H1 (cell line): Measurements from ENCODE around the gene CELSR1. TPM values are rescaled to one million over a fixed set of nuclear protein-coding genes. Genes with fewer than 3 reads are reported as not detected.

Experiments
- CTCF ChIA-PET: fragments of 300-600 bp; sonication (Branson Sonifier 250); formaldehyde crosslinking; loops from one replicate; lab custom pipeline; 2021; ENCODE audit not compliant: partially characterized antibody; lab: Charles Lee
- POLR2A ChIA-PET: fragments of 300-600 bp; sonication (Branson Sonifier 250); formaldehyde crosslinking; loops from one replicate; lab custom pipeline; 2021; ENCODE audit warnings: inconsistent platforms; ENCODE audit not compliant: partially characterized antibody; lab: Charles Lee
- DNase-seq, 2 experiments: peaks; one replicate each; pipeline versions ENCODE4 v3.0.0 to v3.0.0-alpha.2; 2010 to 2022; ENCODE audit warnings: low spot score in 2 of 2, low read depth in 1 of 2, mixed read lengths in 1 of 2
- FAIRE-seq: peaks from 2 replicates; lab custom pipeline; 2011; peaks lifted over from hg19 to GRCh38; lab: Jason Lieb, UNC
- H2AFZ ChIP-seq: 2 replicates; pipeline ENCODE4 v1.8.1; 2012; ENCODE audit warnings: low read length, inconsistent platforms
- H2AK5ac ChIP-seq: 2 replicates; pipeline ENCODE4 v1.6.1; 2013; ENCODE audit warnings: low read depth, low read length
- H2BK120ac ChIP-seq: replicated peaks from 2 replicates; pipeline ENCODE3; 2013; ENCODE audit warnings: low read depth, low read length, inconsistent platforms
- H2BK12ac ChIP-seq: 2 replicates; pipeline ENCODE4 v1.6.1; 2013; ENCODE audit warnings: low read depth, low read length
- H2BK15ac ChIP-seq: 2 replicates; pipeline ENCODE4 v1.6.1; 2013; ENCODE audit warnings: low read length
- H2BK20ac ChIP-seq: 2 replicates; pipeline ENCODE4 v1.6.1; 2013; ENCODE audit warnings: low read length
- H2BK5ac ChIP-seq: 2 replicates; pipeline ENCODE4 v1.6.1; 2013; ENCODE audit warnings: low read depth, low read length
- H3K14ac ChIP-seq: 2 replicates; pipeline ENCODE4 v1.6.1; 2013; ENCODE audit warnings: inconsistent platforms; ENCODE audit not compliant: insufficient read length
- H3K18ac ChIP-seq: 2 replicates; pipeline ENCODE4 v1.6.1; 2013; ENCODE audit warnings: low read length; ENCODE audit errors: extremely low read depth
- H3K23ac ChIP-seq: 2 replicates; pipeline ENCODE4 v1.6.1; 2013; ENCODE audit warnings: inconsistent platforms; ENCODE audit not compliant: insufficient read length
- H3K23me2 ChIP-seq: 2 replicates; pipeline ENCODE4 v1.6.1; 2013; ENCODE audit warnings: low read depth, low read length
- H3K27ac ChIP-seq: 2 replicates; pipeline ENCODE4 v1.6.1; 2011; ENCODE audit warnings: low read depth, low read length, inconsistent platforms
- H3K27me3 ChIP-seq, 4 experiments: replicated peaks in 1 of 4; 1 replicate in 1 of 4; 2 replicates in 3 of 4; pipeline versions ENCODE4 v1.6.1 to v1.8.1; 2011 to 2013; ENCODE audit warnings: low read length in 3 of 4, mild to moderate bottlenecking in 3 of 4, inconsistent platforms in 2 of 4, mixed read lengths in 2 of 4, moderate library complexity in 1 of 4; ENCODE audit not compliant: control insufficient read depth in 3 of 4, insufficient read depth in 3 of 4; ENCODE audit errors: extremely low read depth in 1 of 4
- H3K36me3 ChIP-seq, 4 experiments: 2 replicates each; pipeline versions ENCODE4 v1.6.1 to v1.8.1; 2011 to 2013; ENCODE audit warnings: mild to moderate bottlenecking in 4 of 4, low read length in 3 of 4, moderate library complexity in 2 of 4, control low read depth in 1 of 4, inconsistent platforms in 1 of 4; ENCODE audit not compliant: insufficient read depth in 4 of 4, control insufficient read depth in 2 of 4
- H3K4ac ChIP-seq: replicated peaks from 2 replicates; pipeline ENCODE3; 2013; ENCODE audit warnings: low read length, low read depth, mixed read lengths, inconsistent platforms; ENCODE audit not compliant: insufficient read length
- H3K4me1 ChIP-seq, 4 experiments: replicated peaks in 1 of 4; 1 replicate in 1 of 4; 2 replicates in 3 of 4; pipeline versions ENCODE4 v1.6.1 to v1.8.1; 2011 to 2013; ENCODE audit warnings: low read length in 3 of 4, inconsistent platforms in 2 of 4, mixed read lengths in 1 of 4; ENCODE audit not compliant: insufficient read depth in 4 of 4, control insufficient read depth in 3 of 4
- H3K4me2 ChIP-seq, 2 experiments: 2 replicates each; pipeline versions ENCODE4 v1.6.1 to v1.8.1; 2011 to 2013; ENCODE audit warnings: low read depth in 2 of 2, low read length in 2 of 2, control low read depth in 1 of 2, inconsistent platforms in 1 of 2, mild to moderate bottlenecking in 1 of 2; ENCODE audit not compliant: insufficient read depth in 1 of 2
- H3K4me3 ChIP-seq, 4 experiments: fragments of 200-600, 300-600 bp in 1 of 4; sonication (generic), shearing (Covaris generic), sonication (Bioruptor Twin) in 1 of 4; 2 replicates each; pipeline versions ENCODE4 v1.5.1 to v1.8.1; 2011 to 2016; ENCODE audit warnings: low read length in 4 of 4, low read depth in 3 of 4, control low read depth in 2 of 4, inconsistent platforms in 2 of 4, mild to moderate bottlenecking in 2 of 4, mixed read lengths in 1 of 4, moderate library complexity in 1 of 4; ENCODE audit not compliant: insufficient read depth in 2 of 4; ENCODE audit errors: extremely low read depth in 1 of 4
- H3K56ac ChIP-seq: replicated peaks from 2 replicates; pipeline ENCODE3; 2013; ENCODE audit warnings: low read depth, mild to moderate bottlenecking, mixed read lengths, low read length, inconsistent platforms; ENCODE audit not compliant: insufficient read length
- H3K79me1 ChIP-seq: 2 replicates; pipeline ENCODE4 v1.6.1; 2013; ENCODE audit warnings: low read depth, low read length, control low read depth
- H3K79me2 ChIP-seq, 2 experiments: 2 replicates each; pipeline versions ENCODE4 v1.6.1 to v1.8.1; 2012 to 2013; ENCODE audit warnings: low read length in 2 of 2, mild to moderate bottlenecking in 2 of 2, inconsistent platforms in 1 of 2; ENCODE audit not compliant: insufficient read depth in 2 of 2, control insufficient read depth in 1 of 2
- H3K9ac ChIP-seq, 4 experiments: replicated peaks in 1 of 4; 1 replicate in 1 of 4; 2 replicates in 3 of 4; pipeline versions ENCODE4 v1.6.1 to v1.8.1; 2011 to 2013; ENCODE audit warnings: low read depth in 3 of 4, low read length in 3 of 4, control low read depth in 2 of 4, mild to moderate bottlenecking in 2 of 4, moderate library complexity in 2 of 4, inconsistent platforms in 1 of 4; ENCODE audit errors: extremely low read depth in 1 of 4
- H3K9me3 ChIP-seq, 2 experiments: 2 replicates each; pipeline versions ENCODE4 v1.6.1 to v1.8.1; 2012 to 2013; ENCODE audit warnings: mild to moderate bottlenecking in 2 of 2, moderate library complexity in 2 of 2, control low read depth in 1 of 2, inconsistent platforms in 1 of 2, low read depth in 1 of 2, low read length in 1 of 2, mixed read lengths in 1 of 2; ENCODE audit not compliant: insufficient read depth in 2 of 2
- H4K20me1 ChIP-seq, 2 experiments: replicated peaks in 1 of 2; 2 replicates each; pipeline versions ENCODE3 to v1.8.1; 2011 to 2013; ENCODE audit warnings: inconsistent platforms in 2 of 2, low read length in 2 of 2, mild to moderate bottlenecking in 1 of 2; ENCODE audit not compliant: insufficient read depth in 2 of 2, control insufficient read depth in 1 of 2
- H4K5ac ChIP-seq: 2 replicates; pipeline ENCODE4 v1.6.1; 2013; ENCODE audit warnings: low read length, low read depth, mixed read lengths, inconsistent platforms; ENCODE audit not compliant: insufficient read length
- H4K8ac ChIP-seq: 2 replicates; pipeline ENCODE4 v1.8.0; 2013; ENCODE audit warnings: mild to moderate bottlenecking, moderate library complexity, low read length, inconsistent platforms; ENCODE audit not compliant: insufficient read depth; ENCODE audit errors: extremely low read depth
- H4K91ac ChIP-seq: replicated peaks from 2 replicates; pipeline ENCODE3; 2013; ENCODE audit warnings: low read length, mixed read lengths, inconsistent platforms; ENCODE audit not compliant: insufficient read length
- ATF2 ChIP-seq: IDR thresholded peaks from 2 replicates; pipeline ENCODE4 v1.6.1; 2012; ENCODE audit warnings: low read length, inconsistent platforms
- BRCA1 ChIP-seq: IDR thresholded peaks from 2 replicates; pipeline ENCODE4 v1.6.1; 2012; ENCODE audit warnings: low read depth, low read length, improper control_type of control experiment
- EP300 ChIP-seq, 2 experiments: IDR thresholded peaks; 1 replicate in 1 of 2; 2 replicates in 1 of 2; pipeline ENCODE4 v1.6.1; 2011 to 2012; ENCODE audit warnings: low read depth in 2 of 2, low read length in 2 of 2, mild to moderate bottlenecking in 2 of 2, borderline replicate concordance in 1 of 2, inconsistent platforms in 1 of 2, moderate library complexity in 1 of 2
- MAFK ChIP-seq: IDR thresholded peaks from 2 replicates; pipeline ENCODE4 v1.6.1; 2012; ENCODE audit warnings: low read depth, mild to moderate bottlenecking, improper control_type of control experiment, low read length
- NANOG ChIP-seq: IDR thresholded peaks from 2 replicates; pipeline ENCODE4 v1.6.1; 2011; ENCODE audit warnings: low read length, low read depth, mild to moderate bottlenecking, inconsistent platforms; ENCODE audit not compliant: insufficient read depth, poor library complexity, severe bottlenecking
- RBBP5 ChIP-seq: IDR thresholded peaks from 2 replicates; pipeline ENCODE4 v1.7.1; 2012; ENCODE audit warnings: low read depth, mild to moderate bottlenecking, inconsistent platforms, low read length, moderate library complexity, borderline replicate concordance
- SAP30 ChIP-seq: fragments of 300-600 bp; sonication (generic); IDR thresholded peaks from 2 replicates; pipeline ENCODE4 v1.7.1; 2012; ENCODE audit warnings: low read length, moderate library complexity, mild to moderate bottlenecking, inconsistent platforms; ENCODE audit not compliant: insufficient read depth, insufficient replicate concordance
- SP1 ChIP-seq: IDR thresholded peaks from 2 replicates; pipeline ENCODE4 v1.6.1; 2011; ENCODE audit warnings: low read depth, low read length
- SP2 ChIP-seq: IDR thresholded peaks from 2 replicates; pipeline ENCODE4 v1.6.1; 2012; ENCODE audit warnings: mild to moderate bottlenecking, low read length, inconsistent platforms
- SRF ChIP-seq: IDR thresholded peaks from 2 replicates; pipeline ENCODE4 v1.6.1; 2011; ENCODE audit warnings: mild to moderate bottlenecking, low read depth, low read length, moderate library complexity
- whole genome bisulfite sequencing, 2 experiments: shearing (Covaris generic) in 1 of 2; methylation state at CpG; one replicate each; pipeline versions ENCODE4 v1.1.6 to v1.1.7; 2013 to 2015; ENCODE audit warnings: low lambda C conversion rate in 2 of 2, mixed read lengths in 2 of 2, inconsistent platforms in 1 of 2, low coverage in 1 of 2, missing lambda C conversion rate in 1 of 2; ENCODE audit not compliant: insufficient replicate concordance in 2 of 2, insufficient coverage in 1 of 2, insufficient read length in 1 of 2; ENCODE audit errors: extremely low coverage in 1 of 2, missing lambda C conversion rate in 1 of 2; 5-methylcytosine and 5-hydroxymethylcytosine counted together
- polyA plus RNA-seq, 7 experiments: library from polyadenylated mRNA; depleted of rRNA in 3 of 7; stranded (reverse) in 5 of 7; unstranded in 2 of 7; fragments of >200 nt in 5 of 7; fragments of 200-250 nt in 2 of 7; gene quantifications; 1 replicate in 5 of 7; 2 replicates in 1 of 7; 4 replicates in 1 of 7; pipeline versions ENCODE4 v1.2.1 to v1.2.3, GENCODE V29; 2011 to 2013; ENCODE audit warnings: missing spikeins in 2 of 7, mixed read lengths in 2 of 7
- total RNA-seq: library from RNA; stranded (reverse); fragmentation: NEBNext Ultra II Directional; extraction: Animal tissue kit (Norgen Biotek cat#: 25700); gene quantifications from 2 replicates; pipeline ENCODE4 v1.2.1, GENCODE V29; 2021

Gene CELSR1
- total and polyA plus RNA-seq, 2 of the 8 experiments (the other 6 are each of a cell fraction or from before 2014, with no cell fraction given) = 9.0 to 12.4 TPM

- Histone ChIP-seq H3K36me3 (peaks cover 2 to 26% (median 16%) of the 10 kb centered on the region in 4 experiments; a peak in 6 of 8 replicates), H2AK5ac (no peak overlapping the region), H3K18ac (no peak overlapping the region), H4K91ac (no peak overlapping the region), H3K9me3 (no peaks in the 10 kb centered on the region; a peak in 1 of 4 replicates), H3K23ac (no peak overlapping the region), H2BK15ac (no peak overlapping the region), H3K27me3 (no peaks in the 10 kb centered on the region), H3K4ac (no peak overlapping the region), H3K4me1 (no peaks in the 10 kb centered on the region), H3K4me3 (no peak overlapping the region), H3K14ac (no peak overlapping the region), H2BK120ac (no peak overlapping the region), H4K8ac (no peak overlapping the region), H2AFZ (no peak overlapping the region), H2BK20ac (no peak overlapping the region), H3K4me2 (no peak overlapping the region), H3K79me1 (0 out of 2 replicates have a peak, but pooled peaks cover 2% of the 10 kb centered on the region), H3K56ac (no peak overlapping the region), H3K79me2 (no peaks in the 10 kb centered on the region), H4K5ac (no peak overlapping the region), H4K20me1 (peaks cover 13% of the 10 kb centered on the region in 2 experiments), H3K9ac (no peak overlapping the region), H3K27ac (no peak overlapping the region), H2BK12ac (no peak overlapping the region), H3K23me2 (no peaks in the 10 kb centered on the region), H2BK5ac (no peak overlapping the region)
- WGBS, 2 experiments = 87% methylated on average over 12 of the region's 19 CpGs; no CpG with 5 or more reads in 1 of the 2 experiments
- CTCF ChIA-PET = interaction anchor here (1.6 to 5.4 kb wide), 3 partner anchors 8 to 184 kb away, joined by 3 to 44 read pairs (median 9); no protein-coding TSS in a partner anchor
- POLR2A ChIA-PET = interaction anchor here (0.6 to 0.8 kb wide), 3 partner anchors 19 to 183 kb away, joined by 3 read pairs; no protein-coding TSS in a partner anchor
- no peak for DNase-seq
- no peak for FAIRE-seq
- TF ChIP-seq ATF2 = no peak
- TF ChIP-seq BRCA1 = no peak
- TF ChIP-seq EP300 (IDR thresholded peaks at IDR 0.05; ENCODE audit: borderline replicate concordance in 1 of 2, low read depth in 2 of 2, low read length in 2 of 2) = no peak
- no peak for TF ChIP-seq MAFK
- TF ChIP-seq RBBP5 = no peak
- no peak for TF ChIP-seq NANOG
- no peak for TF ChIP-seq SRF
- no peak for TF ChIP-seq SP2
- no peak for TF ChIP-seq SAP30
- TF ChIP-seq SP1 = no peak
Measured at GRCh38 chr22:46357711-46358520, 179.5 kb downstream of the CELSR1 start.
